ENCODE data around the gene ESPNL. TPM values are rescaled to one million over a fixed set of nuclear protein-coding genes. Genes with fewer than 3 reads are reported as not detected.

Gene ESPNL
- total RNA-seq, 1 donor from 2014 or later = 1.6 TPM

DNA sequence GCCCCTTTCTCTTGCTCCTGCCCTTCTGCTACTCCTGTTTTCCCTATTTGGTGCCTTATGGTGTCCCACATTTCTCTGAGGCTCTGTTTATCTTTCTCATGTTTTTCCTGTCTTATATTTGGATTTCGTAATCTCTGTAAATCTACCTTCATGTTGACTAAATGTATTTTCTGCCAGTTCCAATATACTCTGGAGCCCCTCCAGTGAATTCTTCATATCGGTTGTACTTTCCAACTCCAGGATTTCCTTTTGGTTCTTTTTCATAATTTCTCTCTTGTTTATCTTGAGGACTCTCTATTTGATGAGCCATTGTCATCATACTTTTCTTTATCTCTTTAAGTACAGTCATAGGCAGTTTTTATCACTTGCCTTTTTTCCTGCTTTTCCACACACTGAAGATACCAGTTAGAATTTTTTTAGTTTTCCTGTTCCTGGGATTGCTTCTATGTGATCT lies 20.2 kb upstream of the ESPNL start:
- H3K36me3 ChIP-seq (ENCODE audit: control insufficient read depth in 3 of 3, insufficient read depth in 3 of 3, low read length in 3 of 3) = peaks cover 20 to 24% (median 23%) of the 10 kb centered on the region in 3 donors
- no peak overlapping the region for H3K27ac ChIP-seq (ENCODE audit: low read depth, low read length)
- no peaks in the 10 kb centered on the region for H3K9me3 ChIP-seq (ENCODE audit: control insufficient read depth in 3 of 3, low read length in 3 of 3)
- H3K4me1 ChIP-seq (ENCODE audit: control insufficient read depth in 3 of 3, insufficient read depth in 3 of 3, low read length in 3 of 3) = no peaks in the 10 kb centered on the region
- no peak overlapping the region for H3K4me3 ChIP-seq (ENCODE audit: low read length in 3 of 3)
- H3K27me3 ChIP-seq (ENCODE audit: control insufficient read depth in 3 of 3, insufficient read depth in 3 of 3, low read length in 3 of 3) = no peaks in the 10 kb centered on the region
- H3K9ac ChIP-seq (ENCODE audit: low read depth in 1 of 3, low read length in 3 of 3) = no peak overlapping the region

DNA sequence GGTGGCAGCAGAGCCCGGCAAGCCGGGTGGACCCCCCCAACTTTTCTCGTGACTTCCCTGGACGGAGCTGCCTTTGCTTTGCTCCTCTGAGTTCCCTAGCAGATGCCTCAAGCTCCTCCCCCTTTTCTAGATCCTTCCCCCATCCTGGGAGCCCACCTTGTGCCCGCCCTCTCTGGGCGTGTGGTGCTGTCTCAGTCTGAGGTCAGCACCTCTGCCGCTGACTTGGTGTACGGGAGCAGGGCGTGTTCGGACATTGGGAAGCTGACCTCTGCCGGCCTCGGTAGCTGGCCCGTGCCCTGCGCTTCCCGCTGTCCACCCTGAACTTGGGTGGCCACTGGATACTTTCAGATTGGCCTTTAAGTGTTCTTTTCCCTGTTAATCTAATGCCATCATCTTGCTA lies 19.6 kb upstream of the ESPNL start:
- H3K4me1 ChIP-seq (ENCODE audit: control insufficient read depth in 3 of 3, insufficient read depth in 3 of 3, low read length in 3 of 3) = no peaks in the 10 kb centered on the region
- no peaks in the 10 kb centered on the region for H3K27me3 ChIP-seq (ENCODE audit: control insufficient read depth in 3 of 3, insufficient read depth in 3 of 3, low read length in 3 of 3)
- H3K4me3 ChIP-seq (ENCODE audit: low read length in 3 of 3) = no peak overlapping the region
- no peaks in the 10 kb centered on the region for H3K9me3 ChIP-seq (ENCODE audit: control insufficient read depth in 3 of 3, low read length in 3 of 3)
- H3K36me3 ChIP-seq (ENCODE audit: control insufficient read depth in 3 of 3, insufficient read depth in 3 of 3, low read length in 3 of 3) = peaks cover 20 to 24% (median 23%) of the 10 kb centered on the region in 3 donors
- no peak overlapping the region for H3K9ac ChIP-seq (ENCODE audit: low read depth in 1 of 3, low read length in 3 of 3)
- no peak overlapping the region for H3K27ac ChIP-seq (ENCODE audit: low read depth, low read length)

DNA sequence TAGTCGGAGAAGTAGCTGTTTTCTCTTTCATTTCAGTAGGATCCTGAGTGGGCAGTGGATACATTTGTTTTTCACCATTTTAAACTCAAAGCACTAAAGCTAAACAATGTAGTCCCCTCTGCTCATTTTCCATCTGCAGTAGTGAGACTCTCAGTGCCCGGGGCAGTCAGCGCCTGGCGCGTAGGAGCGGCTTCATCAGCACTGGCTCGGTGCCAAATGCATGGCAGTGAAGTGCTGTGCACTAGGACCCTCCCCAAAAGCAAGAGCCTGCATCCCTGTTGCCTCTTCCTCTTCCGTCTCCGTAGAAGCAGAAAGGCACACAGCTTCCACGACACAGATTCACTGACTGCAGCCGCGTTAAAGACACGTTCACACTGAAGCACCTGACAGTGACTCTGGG lies 19.0 kb upstream of the ESPNL start:
- no peaks in the 10 kb centered on the region for H3K4me1 ChIP-seq (ENCODE audit: control insufficient read depth in 3 of 3, insufficient read depth in 3 of 3, low read length in 3 of 3)
- no peaks in the 10 kb centered on the region for H3K9me3 ChIP-seq (ENCODE audit: control insufficient read depth in 3 of 3, low read length in 3 of 3)
- H3K4me3 ChIP-seq (ENCODE audit: low read length in 3 of 3) = no peak overlapping the region
- H3K36me3 ChIP-seq (ENCODE audit: control insufficient read depth in 3 of 3, insufficient read depth in 3 of 3, low read length in 3 of 3) = peaks cover 20 to 24% (median 23%) of the 10 kb centered on the region in 3 donors
- no peak overlapping the region for H3K9ac ChIP-seq (ENCODE audit: low read depth in 1 of 3, low read length in 3 of 3)
- no peak overlapping the region for H3K27ac ChIP-seq (ENCODE audit: low read depth, low read length)
- H3K27me3 ChIP-seq (ENCODE audit: control insufficient read depth in 3 of 3, insufficient read depth in 3 of 3, low read length in 3 of 3) = no peaks in the 10 kb centered on the region

DNA sequence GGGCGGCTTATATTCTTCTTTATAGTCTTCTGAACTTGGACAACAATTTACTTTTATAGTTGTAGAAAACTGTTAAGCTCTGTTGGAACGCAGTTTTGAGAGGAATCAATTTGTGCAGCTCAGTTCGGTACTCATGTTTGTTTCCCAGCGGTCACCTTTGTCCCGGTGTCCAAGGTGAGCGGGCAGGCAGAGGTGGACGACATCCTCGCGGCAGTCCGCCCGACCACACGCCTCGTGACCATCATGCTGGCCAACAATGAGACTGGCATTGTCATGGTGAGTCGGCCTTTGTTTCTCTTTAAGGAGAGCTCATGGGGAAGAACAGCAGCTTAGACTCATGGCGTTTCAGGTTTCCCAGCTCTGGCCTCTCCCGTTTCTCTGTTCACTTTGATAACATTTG lies 18.6 kb upstream of the ESPNL start:
- H3K36me3 ChIP-seq (ENCODE audit: control insufficient read depth in 3 of 3, insufficient read depth in 3 of 3, low read length in 3 of 3) = peaks cover 20 to 24% (median 23%) of the 10 kb centered on the region in 3 donors
- H3K9me3 ChIP-seq (ENCODE audit: control insufficient read depth in 3 of 3, low read length in 3 of 3) = no peaks in the 10 kb centered on the region
- H3K27me3 ChIP-seq (ENCODE audit: control insufficient read depth in 3 of 3, insufficient read depth in 3 of 3, low read length in 3 of 3) = no peaks in the 10 kb centered on the region

DNA sequence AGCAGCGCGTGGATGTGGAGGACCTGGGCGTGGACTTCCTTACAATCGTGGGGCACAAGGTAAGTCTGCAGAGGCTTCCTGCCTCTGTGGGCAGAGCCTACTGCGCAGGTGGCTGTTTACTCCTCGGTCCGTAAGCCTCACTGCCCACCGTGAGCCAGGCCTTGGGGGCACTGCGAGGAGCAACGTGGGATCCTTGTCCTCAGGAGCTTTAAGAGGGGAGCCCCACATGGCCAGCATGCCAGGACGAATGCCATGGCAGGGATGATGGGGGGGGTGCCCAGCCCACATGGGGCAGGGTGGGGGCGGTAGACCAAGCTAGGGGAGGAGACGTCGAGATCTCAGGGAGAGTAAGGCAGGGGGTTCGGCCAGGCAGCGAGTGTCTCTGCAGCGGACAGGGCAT lies 18.0 kb upstream of the ESPNL start:
- Histone ChIP-seq H3K9me3 (ENCODE audit: control insufficient read depth in 3 of 3, low read length in 3 of 3) (no peaks in the 10 kb centered on the region), H3K9ac (ENCODE audit: low read depth in 1 of 3, low read length in 3 of 3) (no peak overlapping the region), H3K4me1 (ENCODE audit: control insufficient read depth in 3 of 3, insufficient read depth in 3 of 3, low read length in 3 of 3) (no peaks in the 10 kb centered on the region), H3K4me3 (ENCODE audit: low read length in 3 of 3) (no peak overlapping the region), H3K36me3 (ENCODE audit: control insufficient read depth in 3 of 3, insufficient read depth in 3 of 3, low read length in 3 of 3) (peaks cover 20 to 24% (median 23%) of the 10 kb centered on the region in 3 donors), H3K27ac (ENCODE audit: low read depth, low read length) (no peak overlapping the region), H3K27me3 (ENCODE audit: control insufficient read depth in 3 of 3, insufficient read depth in 3 of 3, low read length in 3 of 3) (no peaks in the 10 kb centered on the region)

More for the DNA sequence above, 18.6 kb upstream of the ESPNL start:
- H3K27ac ChIP-seq (ENCODE audit: low read depth, low read length) = no peak overlapping the region
- H3K4me1 ChIP-seq (ENCODE audit: control insufficient read depth in 3 of 3, insufficient read depth in 3 of 3, low read length in 3 of 3) = no peaks in the 10 kb centered on the region
- H3K4me3 ChIP-seq (ENCODE audit: low read length in 3 of 3) = no peak overlapping the region
- H3K9ac ChIP-seq (ENCODE audit: low read depth in 1 of 3, low read length in 3 of 3) = no peak overlapping the region

DNA sequence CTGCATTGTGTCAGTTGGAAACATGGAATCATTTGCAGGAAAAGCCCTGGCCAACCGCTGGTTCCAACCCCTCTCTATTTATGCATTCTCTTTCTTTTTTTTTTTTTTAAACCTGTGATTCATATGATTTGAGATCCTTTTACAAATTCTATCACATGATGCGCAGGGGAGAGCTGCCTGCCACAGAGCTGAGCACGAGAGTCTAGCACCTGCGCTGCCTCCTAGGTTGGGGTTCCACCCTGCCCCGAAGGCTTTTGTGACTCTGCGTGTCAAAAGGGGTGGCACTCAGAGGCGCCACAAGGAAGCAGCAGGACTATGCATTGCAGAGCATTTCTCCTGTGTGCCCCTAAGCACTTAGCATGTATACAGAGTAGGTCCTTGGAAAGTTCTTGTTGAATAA lies 17.3 kb upstream of the ESPNL start:
- Histone ChIP-seq H3K9ac (ENCODE audit: low read depth in 1 of 3, low read length in 3 of 3) (no peak overlapping the region), H3K27me3 (ENCODE audit: control insufficient read depth in 3 of 3, insufficient read depth in 3 of 3, low read length in 3 of 3) (no peaks in the 10 kb centered on the region), H3K27ac (ENCODE audit: low read depth, low read length) (no peak overlapping the region), H3K4me3 (ENCODE audit: low read length in 3 of 3) (no peak overlapping the region), H3K9me3 (ENCODE audit: control insufficient read depth in 3 of 3, low read length in 3 of 3) (no peaks in the 10 kb centered on the region), H3K36me3 (ENCODE audit: control insufficient read depth in 3 of 3, insufficient read depth in 3 of 3, low read length in 3 of 3) (peaks cover 20 to 24% (median 23%) of the 10 kb centered on the region in 3 donors), H3K4me1 (ENCODE audit: control insufficient read depth in 3 of 3, insufficient read depth in 3 of 3, low read length in 3 of 3) (no peaks in the 10 kb centered on the region)

DNA sequence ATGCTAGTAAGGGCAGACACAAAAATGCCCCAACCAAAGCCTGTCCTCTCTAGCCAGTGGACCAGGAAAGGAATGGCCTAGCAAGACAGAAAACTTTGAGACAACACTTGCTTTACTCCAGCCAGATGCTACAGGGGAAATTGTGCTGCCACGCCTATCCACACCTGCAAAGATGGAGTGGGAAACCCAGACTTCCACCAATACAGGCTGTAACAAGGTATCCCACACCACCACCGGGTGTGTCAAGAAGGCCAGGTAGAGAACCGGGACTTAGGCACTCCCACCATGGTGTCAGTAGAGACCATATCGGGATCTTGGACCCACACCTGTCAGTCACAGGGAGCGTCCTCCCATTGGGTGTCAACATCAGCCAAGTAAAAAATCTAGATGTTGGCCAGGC lies 16.2 kb upstream of the ESPNL start:
- Histone ChIP-seq H3K27me3 (ENCODE audit: control insufficient read depth in 3 of 3, insufficient read depth in 3 of 3, low read length in 3 of 3) (no peaks in the 10 kb centered on the region), H3K4me3 (ENCODE audit: low read length in 3 of 3) (no peak overlapping the region), H3K27ac (ENCODE audit: low read depth, low read length) (no peak overlapping the region), H3K4me1 (ENCODE audit: control insufficient read depth in 3 of 3, insufficient read depth in 3 of 3, low read length in 3 of 3) (no peaks in the 10 kb centered on the region), H3K9ac (ENCODE audit: low read depth in 1 of 3, low read length in 3 of 3) (no peak overlapping the region), H3K9me3 (ENCODE audit: control insufficient read depth in 3 of 3, low read length in 3 of 3) (no peaks in the 10 kb centered on the region), H3K36me3 (ENCODE audit: control insufficient read depth in 3 of 3, insufficient read depth in 3 of 3, low read length in 3 of 3) (peaks cover 20 to 24% (median 23%) of the 10 kb centered on the region in 3 donors)

DNA sequence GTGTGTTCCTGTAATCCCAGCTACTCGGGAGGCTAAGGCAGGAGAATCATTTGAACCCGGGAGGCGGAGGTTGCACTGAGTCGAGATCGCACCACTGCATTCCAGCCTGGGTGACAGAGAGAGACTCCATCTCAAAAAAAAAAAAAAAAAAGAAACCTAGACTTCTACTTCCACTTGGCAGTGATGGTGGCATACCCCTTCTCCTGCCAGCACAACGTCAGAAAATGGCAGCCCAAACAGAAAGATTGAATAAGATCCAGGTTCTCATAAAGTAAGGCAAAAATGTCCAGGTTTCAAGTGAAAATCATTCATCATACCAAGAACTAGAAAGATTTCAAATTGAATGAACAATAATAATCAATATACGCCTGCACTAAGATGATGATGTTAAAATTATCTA lies 15.4 kb upstream of the ESPNL start:
- no peak overlapping the region for H3K9ac ChIP-seq (ENCODE audit: low read depth in 1 of 3, low read length in 3 of 3)
- H3K27ac ChIP-seq (ENCODE audit: low read depth, low read length) = no peak overlapping the region
- H3K4me3 ChIP-seq (ENCODE audit: low read length in 3 of 3) = no peak overlapping the region
- no peaks in the 10 kb centered on the region for H3K9me3 ChIP-seq (ENCODE audit: control insufficient read depth in 3 of 3, low read length in 3 of 3)
- peaks cover 20 to 24% (median 23%) of the 10 kb centered on the region in 3 donors for H3K36me3 ChIP-seq (ENCODE audit: control insufficient read depth in 3 of 3, insufficient read depth in 3 of 3, low read length in 3 of 3)
- H3K27me3 ChIP-seq (ENCODE audit: control insufficient read depth in 3 of 3, insufficient read depth in 3 of 3, low read length in 3 of 3) = no peaks in the 10 kb centered on the region
- no peaks in the 10 kb centered on the region for H3K4me1 ChIP-seq (ENCODE audit: control insufficient read depth in 3 of 3, insufficient read depth in 3 of 3, low read length in 3 of 3)

DNA sequence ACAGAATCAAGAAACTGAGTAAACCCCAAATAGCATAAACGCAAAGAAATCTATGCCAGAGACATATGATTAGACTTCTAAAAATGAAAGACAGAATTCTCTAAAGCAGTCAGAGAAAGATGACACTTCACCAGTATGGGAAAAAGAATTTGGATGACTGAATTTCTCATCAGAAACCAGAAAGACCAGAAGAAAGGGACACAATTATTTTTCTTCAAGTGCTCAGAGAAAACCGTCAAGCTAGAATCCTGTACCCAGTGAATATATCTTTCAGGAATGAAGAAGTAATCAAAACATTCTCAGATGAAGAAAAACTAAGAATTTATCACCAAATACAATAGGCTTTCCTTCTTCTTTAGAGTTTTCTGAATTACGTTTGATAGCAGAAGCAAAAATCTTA lies 14.2 kb upstream of the ESPNL start:
- no peak overlapping the region for H3K9ac ChIP-seq (ENCODE audit: low read depth in 1 of 3, low read length in 3 of 3)
- H3K27me3 ChIP-seq (ENCODE audit: control insufficient read depth in 3 of 3, insufficient read depth in 3 of 3, low read length in 3 of 3) = no peaks in the 10 kb centered on the region
- H3K27ac ChIP-seq (ENCODE audit: low read depth, low read length) = no peak overlapping the region
- peaks cover 20 to 25% (median 24%) of the 10 kb centered on the region in 3 donors for H3K36me3 ChIP-seq (ENCODE audit: control insufficient read depth in 3 of 3, insufficient read depth in 3 of 3, low read length in 3 of 3)
- H3K4me1 ChIP-seq (ENCODE audit: control insufficient read depth in 3 of 3, insufficient read depth in 3 of 3, low read length in 3 of 3) = no peaks in the 10 kb centered on the region
- H3K4me3 ChIP-seq (ENCODE audit: low read length in 3 of 3) = no peak overlapping the region
- H3K9me3 ChIP-seq (ENCODE audit: control insufficient read depth in 3 of 3, low read length in 3 of 3) = no peaks in the 10 kb centered on the region

DNA sequence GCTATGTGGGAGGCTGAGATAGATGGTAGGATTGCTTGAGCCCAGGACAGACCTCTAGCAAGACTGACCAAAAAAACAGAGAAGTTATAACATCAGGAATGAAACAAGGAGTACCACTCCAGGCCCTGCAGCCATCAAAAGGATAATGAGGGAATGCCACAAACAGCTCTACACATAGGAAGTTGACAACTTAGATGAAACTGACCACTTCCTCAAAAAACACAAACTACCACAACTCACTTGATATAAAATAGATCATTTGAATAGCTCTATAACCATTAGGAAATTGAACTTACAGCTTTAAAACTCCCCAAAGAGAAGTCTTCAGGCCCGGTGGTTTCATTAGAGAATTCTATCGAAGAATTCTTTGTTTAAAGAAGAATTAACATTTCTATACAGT lies 12.9 kb upstream of the ESPNL start:
- no peak overlapping the region for H3K9ac ChIP-seq (ENCODE audit: low read depth in 1 of 3, low read length in 3 of 3)
- no peak overlapping the region for H3K27ac ChIP-seq (ENCODE audit: low read depth, low read length)
- H3K4me1 ChIP-seq (ENCODE audit: control insufficient read depth in 3 of 3, insufficient read depth in 3 of 3, low read length in 3 of 3) = no peaks in the 10 kb centered on the region
- peaks cover 11 to 17% (median 16%) of the 10 kb centered on the region in 3 donors for H3K36me3 ChIP-seq (ENCODE audit: control insufficient read depth in 3 of 3, insufficient read depth in 3 of 3, low read length in 3 of 3)
- no peaks in the 10 kb centered on the region for H3K27me3 ChIP-seq (ENCODE audit: control insufficient read depth in 3 of 3, insufficient read depth in 3 of 3, low read length in 3 of 3)
- no peaks in the 10 kb centered on the region for H3K9me3 ChIP-seq (ENCODE audit: control insufficient read depth in 3 of 3, low read length in 3 of 3)
- H3K4me3 ChIP-seq (ENCODE audit: low read length in 3 of 3) = no peak overlapping the region

DNA sequence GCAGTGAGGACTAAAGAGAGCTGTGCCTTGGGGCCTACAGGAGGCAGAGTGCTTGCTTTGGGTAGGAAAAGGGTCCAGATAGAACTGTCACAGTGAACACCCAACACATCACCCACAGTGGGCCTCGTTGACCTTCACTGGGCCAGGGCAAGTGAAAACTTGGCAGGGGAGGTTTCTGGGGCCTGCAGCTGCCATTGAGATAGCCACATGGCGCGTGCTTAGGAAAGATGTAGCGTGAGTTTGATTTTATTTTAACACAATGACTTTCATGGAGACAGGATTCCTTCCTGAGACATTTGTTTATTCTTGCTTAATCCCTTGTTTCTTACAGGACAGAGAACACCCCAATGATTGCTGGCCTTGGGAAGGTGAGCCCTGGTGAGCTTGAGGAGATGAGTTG lies 9.3 kb upstream of the ESPNL start:
- Histone ChIP-seq H3K27ac (ENCODE audit: low read depth, low read length) (no peak overlapping the region), H3K9ac (ENCODE audit: low read depth in 1 of 3, low read length in 3 of 3) (no peak overlapping the region), H3K9me3 (ENCODE audit: control insufficient read depth in 3 of 3, low read length in 3 of 3) (no peaks in the 10 kb centered on the region), H3K36me3 (ENCODE audit: control insufficient read depth in 3 of 3, insufficient read depth in 3 of 3, low read length in 3 of 3) (peaks cover 0 to 3% (median 2%) of the 10 kb centered on the region in 3 donors), H3K4me3 (ENCODE audit: low read length in 3 of 3) (no peak overlapping the region), H3K4me1 (ENCODE audit: control insufficient read depth in 3 of 3, insufficient read depth in 3 of 3, low read length in 3 of 3) (no peaks in the 10 kb centered on the region), H3K27me3 (ENCODE audit: control insufficient read depth in 3 of 3, insufficient read depth in 3 of 3, low read length in 3 of 3) (no peaks in the 10 kb centered on the region)

All from skeletal muscle tissue (tissue), 4 donors.